AG08396 (cell line): ENCODE measurements around the gene LENG9.
"Not testable (repeated sequence)": the region's sequence is repeated elsewhere in the genome, so short reads cannot be mapped to it uniquely, and the experiment has no call there.

ENCODE experiments used
- DNase-seq: peaks from one replicate; pipeline ENCODE4 v3.0.0; 2012; ENCODE audit warnings: low spot score, mixed read lengths

Gene LENG9

GRCh38 chr19:54478677-54479266, 15.2 kb upstream of the LENG9 start:
- peak; percentile 40 for DNase-seq

GRCh38 chr19:54477650-54478049, 14.1 kb upstream of the LENG9 start:
- DNase-seq: no peak

GRCh38 chr19:54475706-54476105, 12.1 kb upstream of the LENG9 start:
- DNase-seq: no peak

GRCh38 chr19:54473892-54474372, 10.4 kb upstream of the LENG9 start:
- no peak for DNase-seq

- DNase-seq: peak; percentile 94
These were observed 9.7 kb upstream of the LENG9 start, which contains the start of gene CDC42EP5 for GRCh38 chr19:54473071-54473891. CDC42EP5 (minus strand) TSS chr19:54473296; CDS start chr19:54465547, 7,749 bp downstream.

GRCh38 chr19:54470991-54471782, 7.6 kb upstream of the LENG9 start:
- peak; percentile 42 for DNase-seq

- no peak for DNase-seq
These were observed 6.8 kb upstream of the LENG9 start for GRCh38 chr19:54470276-54470887.

GRCh38 chr19:54469496-54469934, 5.9 kb upstream of the LENG9 start:
- no peak for DNase-seq

GRCh38 chr19:54466110-54466480, 2.5 kb upstream of the LENG9 start:
- DNase-seq: not testable (repeated sequence)

- DNase-seq: no peak
These were observed 2.0 kb upstream of the LENG9 start for GRCh38 chr19:54465426-54466109.

GRCh38 chr19:54464630-54465425, 1.2 kb upstream of the LENG9 start:
- DNase-seq: peak; percentile 92

GRCh38 chr19:54464044-54464629, 559 bp upstream of the LENG9 start:
- DNase-seq: no peak

- DNase-seq: peak; percentile 69
These were observed 685 bp downstream of the LENG9 start for GRCh38 chr19:54462655-54463530.

- no peak for DNase-seq
These were observed 1.4 kb downstream of the LENG9 start for GRCh38 chr19:54462047-54462654.

GRCh38 chr19:54461613-54462012, 2.0 kb downstream of the LENG9 start:
- DNase-seq: no peak

- DNase-seq: no peak
These were observed 2.4 kb downstream of the LENG9 start for GRCh38 chr19:54461210-54461609.

- no peak for DNase-seq
These were observed 3.2 kb downstream of the LENG9 start for GRCh38 chr19:54460230-54461005.
